HG03460 (cell line): Measurements from ENCODE around the gene MICU1.
"Not testable (repeated sequence)": the region's sequence is repeated elsewhere in the genome, so short reads cannot be mapped to it uniquely, and the experiment has no call there.

Source experiments
- ATAC-seq: cut with Tn5 transposase; IDR thresholded peaks from one replicate; pipeline ENCODE4 v1.9.1; 2021; ENCODE audit not compliant: unreplicated experiment

The MICU1 gene

DNA sequence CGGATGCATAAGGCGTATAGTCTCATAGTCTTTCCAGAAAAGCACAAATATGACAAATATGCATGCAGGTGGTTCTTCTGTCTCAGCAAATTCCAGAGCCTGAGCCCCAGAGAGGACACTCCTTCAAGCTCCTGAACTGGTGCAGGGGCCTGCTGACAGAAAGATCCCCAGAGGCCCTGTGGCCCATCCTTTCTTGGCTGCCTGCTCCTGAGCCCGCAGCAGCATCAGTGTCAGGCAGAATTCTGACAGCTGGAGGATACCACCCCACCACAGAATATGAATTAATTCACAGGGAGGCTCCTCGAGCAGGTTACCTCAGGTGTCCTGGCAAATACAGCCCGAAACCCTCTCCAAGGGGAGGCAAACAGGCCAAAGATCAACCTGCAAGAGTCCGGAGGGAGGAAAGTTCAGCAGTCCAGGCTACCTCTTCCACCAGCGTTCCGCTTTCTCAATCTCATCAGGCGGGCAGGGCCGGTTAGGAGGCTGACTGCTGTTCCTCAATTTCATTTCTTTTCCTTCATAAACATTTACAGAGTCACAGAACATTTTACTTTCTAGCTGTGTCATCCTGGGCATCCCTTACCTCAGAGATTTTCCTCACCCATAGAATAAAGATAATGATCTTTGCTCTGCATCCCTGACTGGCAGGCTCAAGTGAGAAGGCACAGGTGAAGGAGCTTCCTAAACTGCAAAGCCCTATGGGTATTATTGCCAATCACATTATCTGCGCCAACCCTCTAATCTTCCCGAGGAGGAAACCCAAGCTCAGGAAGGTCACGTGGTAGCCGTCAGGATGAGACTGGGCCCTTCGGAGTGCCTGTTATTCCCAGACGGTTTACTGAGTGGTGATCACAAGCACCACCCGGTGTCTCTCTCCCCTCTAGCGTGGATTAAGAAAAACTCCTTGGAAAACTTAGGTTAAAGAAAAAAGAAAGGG is 272.6 kb downstream of the MICU1 start:
- no peak for ATAC-seq

DNA sequence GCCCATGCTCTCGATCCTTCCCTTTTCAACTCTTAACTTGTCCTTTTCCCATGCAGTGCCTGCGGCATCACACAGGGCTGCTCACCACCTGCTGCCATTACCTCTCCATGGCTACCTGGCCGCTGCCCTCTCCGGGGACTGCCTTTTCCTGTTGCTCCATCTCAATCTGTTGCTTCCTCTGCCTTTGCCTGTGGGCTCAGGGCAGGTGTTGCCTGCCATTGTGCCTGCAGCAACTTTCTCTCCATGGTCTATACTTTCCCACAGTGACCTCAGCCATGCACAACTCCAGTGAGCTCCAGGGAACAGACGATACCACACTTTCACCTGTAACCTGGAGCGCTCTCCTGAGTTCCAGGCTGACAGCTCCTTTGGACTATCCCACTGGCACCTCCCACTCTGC is 274.4 kb downstream of the MICU1 start:
- ATAC-seq = no peak

DNA sequence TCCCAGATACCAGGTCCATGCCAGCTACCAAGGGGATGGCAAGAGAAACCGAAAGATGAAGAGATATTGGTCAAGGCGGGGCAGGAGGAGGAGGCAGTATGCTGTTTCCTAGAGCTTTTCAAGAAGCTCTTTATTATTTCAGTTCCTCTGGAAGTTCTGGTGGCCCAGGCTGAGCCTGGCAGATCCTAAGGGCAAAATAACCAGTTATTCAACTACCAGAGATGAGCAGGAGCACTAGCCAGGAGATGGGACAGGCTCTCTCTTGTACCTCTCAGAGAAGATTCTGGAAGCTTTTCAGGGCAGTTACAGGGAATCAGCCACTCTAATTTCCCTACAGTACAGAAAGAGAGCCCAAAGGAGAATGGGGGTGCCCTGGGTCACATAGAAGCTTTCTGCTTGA is 276.4 kb downstream of the MICU1 start:
- ATAC-seq = no peak

DNA sequence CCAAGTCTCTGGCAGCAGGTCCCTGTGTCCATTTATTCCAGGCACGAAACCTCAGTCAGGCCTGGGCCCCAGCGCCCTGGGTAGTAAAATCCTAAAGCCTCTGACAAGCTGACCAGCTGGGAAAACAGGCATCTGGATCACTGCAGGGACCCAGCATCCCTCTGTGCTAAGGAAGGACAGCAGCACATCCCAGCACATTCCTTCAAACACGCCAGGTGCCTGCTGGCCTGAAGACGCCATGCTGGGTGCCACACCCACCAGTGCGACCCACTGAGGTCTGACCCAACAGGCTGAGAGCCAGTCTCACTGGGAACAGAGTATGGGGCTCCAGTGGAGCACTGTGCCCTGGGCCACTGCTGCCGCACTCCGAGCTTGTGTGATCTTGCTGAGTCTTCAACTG is 277.6 kb downstream of the MICU1 start:
- ATAC-seq = no peak

GRCh38 chr10:72346117-72346516 is 279.8 kb downstream of the MICU1 start:
- ATAC-seq = not testable (repeated sequence)

- no peak for ATAC-seq
Measured at GRCh38 chr10:72344932-72345331, 280.9 kb downstream of the MICU1 start.

DNA sequence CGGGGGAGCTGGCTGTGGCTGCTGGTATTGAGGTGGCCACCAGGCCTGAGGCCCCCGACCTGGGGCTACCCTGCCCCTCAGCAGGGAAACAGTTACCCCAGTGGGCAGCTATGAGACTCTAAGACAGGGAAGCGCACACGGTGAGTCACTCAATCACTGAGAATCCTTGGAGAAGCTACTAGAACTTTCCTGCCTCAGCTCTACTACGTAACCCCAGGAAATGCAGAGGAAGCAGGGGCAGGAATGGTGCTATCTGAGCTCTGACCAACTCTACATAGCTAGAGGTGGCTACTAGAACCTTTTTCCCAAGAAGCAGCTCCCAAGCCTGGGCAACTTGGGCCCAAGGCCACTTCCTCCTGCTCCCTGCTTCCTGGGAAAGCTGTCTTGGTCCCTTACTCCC is 283.0 kb downstream of the MICU1 start:
- no peak for ATAC-seq

GRCh38 chr10:72340510-72341261 is 285.2 kb downstream of the MICU1 start:
- ATAC-seq = no peak

GRCh38 chr10:72338180-72338579 is 287.7 kb downstream of the MICU1 start:
- no peak for ATAC-seq

DNA sequence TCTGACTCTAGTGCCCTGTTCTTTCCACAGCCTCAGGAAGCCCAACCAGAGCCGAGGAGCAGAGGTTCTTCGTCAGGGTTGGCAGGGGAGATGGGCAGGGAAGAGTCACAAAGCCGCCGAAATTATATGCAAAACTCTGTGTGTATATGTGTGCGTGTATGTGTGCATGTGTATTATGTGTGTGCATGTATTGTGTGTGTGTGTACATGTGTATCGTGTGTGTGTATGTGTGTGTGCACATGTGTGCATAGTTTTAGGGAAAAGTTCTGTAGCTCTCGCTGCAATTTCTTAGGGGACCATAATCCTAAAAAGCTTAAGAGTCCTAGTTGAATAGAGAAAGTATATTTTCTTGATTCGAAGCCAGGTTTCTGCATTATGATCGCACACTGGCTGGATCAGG is 288.2 kb downstream of the MICU1 start:
- no peak for ATAC-seq

DNA sequence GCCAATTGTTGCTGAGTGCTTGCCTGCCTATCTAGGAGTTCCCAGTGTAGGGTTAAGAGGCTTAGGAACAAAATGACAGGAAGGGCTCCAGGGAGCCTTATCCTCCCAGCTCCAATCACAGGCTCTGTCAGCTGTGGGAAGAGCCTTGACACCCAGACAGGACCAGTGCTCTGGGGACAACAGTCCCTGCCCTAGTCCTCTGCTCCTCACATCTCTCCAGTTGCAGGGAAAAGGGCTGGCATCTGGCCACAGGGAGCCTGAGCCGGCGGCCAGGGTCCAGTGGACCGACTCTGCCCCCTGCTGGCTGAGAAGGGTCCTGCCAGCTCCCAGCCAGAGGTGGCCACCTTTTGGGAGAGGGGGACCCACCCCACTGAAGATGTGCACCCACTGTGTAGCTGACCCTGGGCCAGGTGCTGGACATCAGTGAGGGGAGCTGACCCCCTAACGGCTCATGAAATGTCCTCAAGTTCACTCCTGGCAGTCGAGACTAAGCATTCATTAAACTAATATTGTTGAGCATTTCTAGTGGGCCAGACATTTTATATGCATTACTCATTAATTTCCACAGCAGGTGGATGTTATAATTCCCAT is 288.7 kb downstream of the MICU1 start:
- no peak for ATAC-seq

DNA sequence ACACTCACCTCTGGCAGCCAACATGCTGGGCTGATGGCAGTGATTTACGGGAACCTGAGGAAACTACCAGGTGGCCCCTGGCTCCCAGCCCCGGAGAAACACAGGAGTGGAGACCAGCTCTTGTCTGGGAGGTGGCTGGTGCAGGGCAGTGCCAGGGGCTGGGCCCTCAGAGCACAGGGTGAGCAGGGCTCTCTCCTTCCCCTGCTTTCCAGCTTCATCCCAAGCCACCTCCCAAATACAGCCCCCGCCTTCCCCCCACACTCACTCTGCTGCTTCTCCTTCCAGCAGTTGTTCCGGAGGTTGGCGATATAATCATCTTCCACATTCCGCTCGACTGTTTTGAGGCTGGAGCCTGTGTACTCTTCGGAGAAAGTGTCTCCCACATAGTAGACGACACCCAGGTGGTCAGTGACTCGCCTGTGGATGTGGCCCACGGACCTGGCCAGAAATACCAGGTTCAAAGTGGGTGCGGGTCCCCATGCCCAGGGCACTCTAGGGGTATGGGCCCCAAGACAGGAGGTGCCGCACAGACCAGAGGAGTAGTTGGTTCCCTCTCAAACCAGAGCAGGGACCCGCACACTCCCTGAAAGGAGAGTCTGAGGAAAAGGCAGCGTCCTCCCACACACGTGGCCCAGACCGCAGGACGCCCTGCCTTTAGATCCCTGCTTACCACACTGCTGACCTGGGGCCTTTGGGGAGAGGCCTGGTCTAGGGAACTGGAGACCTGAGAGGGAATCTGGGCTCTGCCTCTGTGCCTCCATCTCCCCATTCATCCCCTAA is 289.4 kb downstream of the MICU1 start:
- no peak for ATAC-seq

GRCh38 chr10:72335394-72336258 is 290.3 kb downstream of the MICU1 start:
- ATAC-seq = peak; percentile 43

DNA sequence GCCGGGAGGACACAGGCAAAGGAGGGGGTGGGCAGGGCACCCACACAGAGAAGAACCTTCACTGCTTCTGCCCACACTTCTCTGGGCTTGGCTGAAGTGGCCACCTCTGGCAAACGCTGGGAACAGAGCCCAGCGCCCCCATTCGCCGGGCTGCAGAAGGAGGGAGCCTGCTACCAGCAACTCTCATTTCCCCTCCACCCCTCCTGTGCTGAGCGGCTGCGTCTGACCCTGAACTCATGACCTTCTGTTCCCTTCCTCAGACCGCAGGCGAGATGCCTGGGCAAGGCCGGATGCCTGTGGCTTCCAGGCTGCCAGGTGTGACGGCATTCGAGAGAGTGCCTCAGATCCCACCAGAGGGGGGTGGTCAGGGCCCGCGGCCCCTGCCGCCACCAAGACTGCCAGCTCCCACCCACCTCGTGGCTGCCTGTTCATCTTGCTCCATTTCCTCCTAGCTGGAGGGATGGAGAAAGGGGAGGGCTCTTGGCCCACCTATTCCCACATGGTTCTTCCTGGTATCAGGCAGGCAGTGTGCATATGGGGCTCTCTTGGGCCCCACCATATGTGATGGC is 291.0 kb downstream of the MICU1 start:
- peak; percentile 50 for ATAC-seq

- no peak for ATAC-seq
Measured at GRCh38 chr10:72334196-72334824, 291.6 kb downstream of the MICU1 start.

- no peak for ATAC-seq
Measured at GRCh38 chr10:72333112-72334015, 292.5 kb downstream of the MICU1 start.

- no peak for ATAC-seq
Measured at GRCh38 chr10:72332423-72333111, 293.3 kb downstream of the MICU1 start.
